ENCODE data around the gene BTG2. TPM values are rescaled to one million over a fixed set of nuclear protein-coding genes. Genes with fewer than 3 reads are reported as not detected.
"Not testable (repeated sequence)": the region's sequence is repeated elsewhere in the genome, so short reads cannot be mapped to it uniquely, and the experiment has no call there.

The BTG2 gene
- total RNA-seq, 2 donors from 2014 or later, result 584 to 606 TPM

GRCh38 chr1:203306089-203306964 is 1.0 kb downstream of the BTG2 start:
- Mint-ChIP-seq H3K4me3 (peak overlapping the region; percentile 98), H3K27me3 (no peaks in the 10 kb centered on the region), H3K36me3 (ENCODE audit: low read depth) (peaks cover 19% of the 10 kb centered on the region), H3K27ac (peak overlapping the region; percentile 99), H3K4me1 (peaks cover 62% of the 10 kb centered on the region)
- DNase-seq, result no peak
- peaks cover 7% of the 10 kb centered on the region for H3K9me3 ChIP-seq (ENCODE audit: control insufficient read depth, low read length, poor library complexity, severe bottlenecking)
- ATAC-seq, result no peak

GRCh38 chr1:203306965-203307541 is 1.7 kb downstream of the BTG2 start:
- H3K9me3 ChIP-seq (ENCODE audit: control insufficient read depth, low read length, poor library complexity, severe bottlenecking), result peaks cover 7% of the 10 kb centered on the region
- H3K4me3 Mint-ChIP-seq, result peak overlapping the region; percentile 98
- no peak for DNase-seq
- peaks cover 19% of the 10 kb centered on the region for H3K36me3 Mint-ChIP-seq (ENCODE audit: low read depth)
- H3K27me3 Mint-ChIP-seq, result no peaks in the 10 kb centered on the region
- H3K4me1 Mint-ChIP-seq, result peaks cover 64% of the 10 kb centered on the region
- H3K27ac Mint-ChIP-seq, result peak overlapping the region; percentile 99
- ATAC-seq, result no peak

- Mint-ChIP-seq H3K27ac (peak overlapping the region; percentile 99), H3K4me3 (peak overlapping the region; percentile 98), H3K27me3 (no peaks in the 10 kb centered on the region), H3K4me1 (peaks cover 63% of the 10 kb centered on the region), H3K36me3 (ENCODE audit: low read depth) (peaks cover 19% of the 10 kb centered on the region)
- peaks cover 7% of the 10 kb centered on the region for H3K9me3 ChIP-seq (ENCODE audit: control insufficient read depth, low read length, poor library complexity, severe bottlenecking)
- ATAC-seq (no peak), DNase-seq (no peak)
Observed at GRCh38 chr1:203307641-203308126, 2.4 kb downstream of the BTG2 start.

GRCh38 chr1:203308328-203308922 is 3.1 kb downstream of the BTG2 start:
- Mint-ChIP-seq H3K4me3 (peak overlapping the region; percentile 98), H3K27ac (peak overlapping the region; percentile 99), H3K36me3 (ENCODE audit: low read depth) (peaks cover 18% of the 10 kb centered on the region), H3K27me3 (no peaks in the 10 kb centered on the region), H3K4me1 (peaks cover 61% of the 10 kb centered on the region)
- peaks cover 7% of the 10 kb centered on the region for H3K9me3 ChIP-seq (ENCODE audit: control insufficient read depth, low read length, poor library complexity, severe bottlenecking)
- DNase-seq (no peak), ATAC-seq (no peak)

- H3K4me3 Mint-ChIP-seq, result peak overlapping the region; percentile 98
- ATAC-seq (no peak), DNase-seq (no peak)
Observed at GRCh38 chr1:203308923-203309331, 3.6 kb downstream of the BTG2 start.

GRCh38 chr1:203311368-203312301 is 6.3 kb downstream of the BTG2 start:
- Mint-ChIP-seq H3K36me3 (ENCODE audit: low read depth) (peaks cover 17% of the 10 kb centered on the region), H3K27me3 (no peaks in the 10 kb centered on the region), H3K4me3 (no peak overlapping the region), H3K4me1 (peaks cover 51% of the 10 kb centered on the region), H3K27ac (peak overlapping the region; percentile 99)
- peaks cover 6% of the 10 kb centered on the region for H3K9me3 ChIP-seq (ENCODE audit: control insufficient read depth, low read length, poor library complexity, severe bottlenecking)
- ATAC-seq (no peak), DNase-seq (no peak)

More at GRCh38 chr1:203308923-203309331, 3.6 kb downstream of the BTG2 start:
- Mint-ChIP-seq H3K27me3 (no peaks in the 10 kb centered on the region), H3K4me1 (peaks cover 56% of the 10 kb centered on the region), H3K27ac (peak overlapping the region; percentile 99), H3K36me3 (ENCODE audit: low read depth) (peaks cover 19% of the 10 kb centered on the region)
- H3K9me3 ChIP-seq (ENCODE audit: control insufficient read depth, low read length, poor library complexity, severe bottlenecking), result peaks cover 7% of the 10 kb centered on the region

GRCh38 chr1:203314025-203314759 is 8.9 kb downstream of the BTG2 start:
- H3K9me3 ChIP-seq (ENCODE audit: control insufficient read depth, low read length, poor library complexity, severe bottlenecking); H3K4me3 Mint-ChIP-seq; DNase-seq; H3K27ac Mint-ChIP-seq; H3K27me3 Mint-ChIP-seq; ATAC-seq; H3K36me3 Mint-ChIP-seq (ENCODE audit: low read depth): not testable (repeated sequence)
- H3K4me1 Mint-ChIP-seq, result peaks cover 41% of the 10 kb centered on the region

GRCh38 chr1:203316626-203317093 is 11.3 kb downstream of the BTG2 start:
- H3K4me1 Mint-ChIP-seq, result peaks cover 43% of the 10 kb centered on the region

GRCh38 chr1:203317429-203318228 is 12.3 kb downstream of the BTG2 start:
- Mint-ChIP-seq H3K36me3 (ENCODE audit: low read depth) (peaks cover 4% of the 10 kb centered on the region), H3K4me1 (peaks cover 51% of the 10 kb centered on the region), H3K27ac (no peak overlapping the region), H3K27me3 (no peaks in the 10 kb centered on the region), H3K4me3 (no peak overlapping the region)
- no peaks in the 10 kb centered on the region for H3K9me3 ChIP-seq (ENCODE audit: control insufficient read depth, low read length, poor library complexity, severe bottlenecking)
- ATAC-seq, result no peak
- DNase-seq, result no peak

More at GRCh38 chr1:203316626-203317093, 11.3 kb downstream of the BTG2 start:
- DNase-seq (no peak), ATAC-seq (no peak)
- H3K9me3 ChIP-seq (ENCODE audit: control insufficient read depth, low read length, poor library complexity, severe bottlenecking), result no peaks in the 10 kb centered on the region
- peaks cover 4% of the 10 kb centered on the region for H3K36me3 Mint-ChIP-seq (ENCODE audit: low read depth)
- H3K4me3 Mint-ChIP-seq, result no peak overlapping the region
- H3K27me3 Mint-ChIP-seq, result no peaks in the 10 kb centered on the region
- H3K27ac Mint-ChIP-seq, result peak overlapping the region; percentile 74

GRCh38 chr1:203318229-203318517 is 12.9 kb downstream of the BTG2 start:
- H3K27me3 Mint-ChIP-seq, result no peaks in the 10 kb centered on the region
- no peak for ATAC-seq
- no peak for DNase-seq
- no peaks in the 10 kb centered on the region for H3K9me3 ChIP-seq (ENCODE audit: control insufficient read depth, low read length, poor library complexity, severe bottlenecking)
- H3K36me3 Mint-ChIP-seq (ENCODE audit: low read depth), result peaks cover 4% of the 10 kb centered on the region
- H3K4me1 Mint-ChIP-seq, result peaks cover 56% of the 10 kb centered on the region
- H3K4me3 Mint-ChIP-seq, result no peak overlapping the region
- H3K27ac Mint-ChIP-seq, result no peak overlapping the region

GRCh38 chr1:203320591-203321272 is 15.4 kb downstream of the BTG2 start:
- no peaks in the 10 kb centered on the region for H3K27me3 Mint-ChIP-seq
- ATAC-seq, result peak; percentile 77
- peaks cover 2% of the 10 kb centered on the region for H3K36me3 Mint-ChIP-seq (ENCODE audit: low read depth)
- peak overlapping the region; percentile 97 for H3K27ac Mint-ChIP-seq
- H3K4me3 Mint-ChIP-seq, result peak overlapping the region; percentile 82
- no peaks in the 10 kb centered on the region for H3K9me3 ChIP-seq (ENCODE audit: control insufficient read depth, low read length, poor library complexity, severe bottlenecking)
- H3K4me1 Mint-ChIP-seq, result peaks cover 73% of the 10 kb centered on the region
- peak; percentile 37 to 66 (median 48) for DNase-seq

Data from T-helper 17 cell (primary cell).